GM20000 (cell line): ENCODE results near the gene KCNK3.

Experiments
- DNase-seq: peaks from one replicate; pipeline ENCODE4 v3.0.0; 2012; ENCODE audit warnings: low spot score
- CTCF ChIP-seq: IDR thresholded peaks from 2 replicates; pipeline ENCODE4 v1.5.1; 2012; ENCODE audit warnings: mild to moderate bottlenecking, control low read depth; ENCODE audit errors: extremely low read depth, missing control alignments

Gene KCNK3

GRCh38 chr2:26683583-26683982 is 8.9 kb upstream of the KCNK3 start:
- no peak for DNase-seq
- no peak for TF ChIP-seq CTCF

GRCh38 chr2:26685341-26685740 is 7.2 kb upstream of the KCNK3 start:
- TF ChIP-seq CTCF, result no peak
- DNase-seq, result no peak

- DNase-seq, result no peak
- no peak for TF ChIP-seq CTCF
These were observed 6.3 kb upstream of the KCNK3 start for GRCh38 chr2:26685989-26686839.

- no peak for DNase-seq
- TF ChIP-seq CTCF, result no peak
These were observed 5.2 kb upstream of the KCNK3 start for GRCh38 chr2:26687328-26687727.

GRCh38 chr2:26687801-26688200 is 4.7 kb upstream of the KCNK3 start:
- no peak for DNase-seq
- TF ChIP-seq CTCF, result no peak

GRCh38 chr2:26691161-26691560 is 1.4 kb upstream of the KCNK3 start:
- no peak for DNase-seq
- TF ChIP-seq CTCF, result no peak

- DNase-seq, result no peak
- no peak for TF ChIP-seq CTCF
These were observed 642 bp upstream of the KCNK3 start for GRCh38 chr2:26691881-26692278.
